Limb (tissue), 2 donors: ENCODE measurements around the gene PMF1.
"Not testable (repeated sequence)": the region's sequence is repeated elsewhere in the genome, so short reads cannot be mapped to it uniquely, and the experiment has no call there.

Experiments
- DNase-seq, 2 donors: peaks; one replicate each; pipeline ENCODE4 v3.0.0-alpha.2; 2016; ENCODE audit errors: extremely low spot score in 2 of 2

PMF1 gene

DNA sequence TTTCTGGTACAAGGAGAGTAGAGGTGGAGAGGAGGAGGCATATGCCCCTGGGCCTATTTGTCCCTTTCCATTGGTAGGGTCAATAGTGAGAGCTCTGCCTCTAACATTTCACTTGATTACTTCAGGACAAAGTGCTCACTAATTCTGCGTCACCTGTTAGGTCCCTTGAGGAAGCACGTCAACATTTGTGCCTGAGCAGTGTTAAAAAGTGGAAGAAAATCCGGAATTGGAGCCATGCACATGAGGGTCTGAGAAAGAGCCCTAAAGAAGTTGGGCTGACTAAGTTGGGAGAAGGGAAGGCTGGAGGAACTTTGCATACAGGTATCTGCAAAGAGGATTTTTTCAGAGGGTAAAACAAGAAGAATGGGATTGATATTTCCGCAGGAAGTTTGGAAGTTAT, 17.0 kb upstream of the PMF1 start:
- DNase-seq, result no peak

DNA sequence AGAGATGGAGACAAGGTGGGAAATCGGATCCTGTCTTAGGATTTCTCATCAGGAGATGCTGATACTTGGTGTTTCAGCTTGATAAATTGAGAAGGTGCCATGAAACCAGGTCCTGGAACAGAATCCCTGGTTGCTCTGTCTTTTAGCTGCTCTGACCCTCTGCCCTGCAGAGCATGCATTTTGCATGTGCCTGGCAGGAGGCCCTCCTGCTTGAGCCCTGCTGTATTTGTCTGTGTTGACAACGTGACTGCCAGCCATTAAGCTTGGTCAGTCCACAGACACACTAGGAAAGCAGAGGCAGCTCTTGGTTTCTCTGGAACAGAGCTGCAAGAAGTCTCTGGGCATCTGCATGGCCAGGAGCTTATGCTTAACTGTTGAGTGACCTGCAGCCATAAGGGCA, 16.4 kb upstream of the PMF1 start:
- no peak for DNase-seq

DNA sequence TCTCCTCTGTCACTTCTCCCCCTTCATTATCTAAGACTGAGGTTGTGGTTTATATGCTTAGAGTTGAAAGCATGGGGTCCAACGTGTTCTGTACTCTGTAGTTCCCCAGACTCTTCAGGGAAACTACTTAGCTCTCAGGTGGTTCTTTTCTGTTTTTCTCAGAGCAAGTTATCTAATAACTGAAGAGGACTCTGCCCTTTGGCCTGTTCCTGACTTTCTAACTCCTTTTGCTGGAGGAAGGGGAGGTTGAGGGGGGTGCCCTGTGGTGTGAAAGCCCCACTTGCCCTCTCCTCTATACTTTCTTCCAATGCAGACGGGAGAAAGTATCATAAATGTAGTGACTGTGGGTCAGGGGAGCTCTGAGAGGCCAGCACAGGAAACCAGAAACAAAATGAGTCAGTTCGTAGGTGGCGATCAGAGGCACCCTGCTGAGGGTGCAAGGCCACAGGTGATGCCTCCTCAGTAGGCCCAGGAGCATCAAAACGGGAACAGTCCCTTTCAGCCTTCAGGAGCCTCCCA, 13.9 kb upstream of the PMF1 start:
- DNase-seq, result no peak

DNA sequence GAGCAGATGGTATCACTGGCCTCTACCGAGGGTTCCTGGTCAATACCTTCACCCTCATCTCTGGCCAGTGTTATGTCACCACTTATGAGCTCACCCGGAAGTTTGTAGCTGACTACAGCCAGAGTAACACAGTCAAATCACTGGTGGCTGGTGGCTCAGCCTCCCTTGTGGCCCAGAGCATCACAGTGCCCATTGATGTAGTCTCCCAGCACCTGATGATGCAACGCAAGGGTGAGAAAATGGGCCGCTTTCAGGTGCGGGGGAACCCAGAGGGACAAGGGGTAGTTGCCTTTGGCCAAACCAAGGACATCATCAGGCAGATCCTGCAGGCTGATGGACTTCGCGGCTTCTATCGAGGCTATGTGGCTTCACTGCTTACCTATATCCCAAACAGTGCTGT, 12.8 kb upstream of the PMF1 start:
- DNase-seq, result no peak

DNA sequence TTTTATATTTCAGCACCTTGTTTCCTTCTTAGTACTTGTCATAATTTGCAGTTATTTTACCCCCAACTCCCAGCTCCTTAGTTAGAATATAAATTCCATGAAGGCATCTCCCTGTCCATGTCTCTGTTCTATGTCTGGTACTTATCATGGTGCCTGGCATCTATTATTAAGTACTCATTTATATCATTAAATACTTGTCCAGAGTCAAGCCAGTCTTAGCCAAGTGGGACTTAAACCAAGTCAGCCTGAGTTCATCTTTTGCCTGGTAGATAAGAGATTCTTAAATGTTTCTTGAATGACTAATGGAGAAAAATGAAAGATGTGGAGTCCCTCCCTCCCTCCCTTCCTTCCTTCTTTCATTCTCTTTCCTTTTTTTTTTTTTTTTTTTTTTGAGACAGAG, 9.5 kb upstream of the PMF1 start:
- DNase-seq, result no peak

DNA sequence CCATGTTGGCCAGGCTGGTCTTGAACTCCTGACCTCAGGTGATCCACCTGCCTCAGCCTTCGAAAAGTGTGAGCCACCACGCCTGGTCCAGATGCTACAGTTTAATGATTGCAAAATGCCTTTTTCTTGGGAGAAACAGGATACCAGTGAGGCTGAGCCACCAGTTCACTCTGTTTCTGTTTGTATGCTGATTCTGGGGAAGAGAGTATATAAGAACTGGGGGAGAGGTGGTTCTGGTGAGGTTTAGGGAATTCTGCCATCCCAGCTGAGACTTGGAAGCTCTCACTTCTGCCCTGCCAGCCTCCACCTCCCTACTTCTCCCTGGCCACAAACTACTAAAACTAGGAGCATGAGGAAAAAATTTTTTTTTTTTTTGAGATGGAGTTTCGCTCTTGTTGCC, 8.1 kb upstream of the PMF1 start:
- no peak for DNase-seq

DNA sequence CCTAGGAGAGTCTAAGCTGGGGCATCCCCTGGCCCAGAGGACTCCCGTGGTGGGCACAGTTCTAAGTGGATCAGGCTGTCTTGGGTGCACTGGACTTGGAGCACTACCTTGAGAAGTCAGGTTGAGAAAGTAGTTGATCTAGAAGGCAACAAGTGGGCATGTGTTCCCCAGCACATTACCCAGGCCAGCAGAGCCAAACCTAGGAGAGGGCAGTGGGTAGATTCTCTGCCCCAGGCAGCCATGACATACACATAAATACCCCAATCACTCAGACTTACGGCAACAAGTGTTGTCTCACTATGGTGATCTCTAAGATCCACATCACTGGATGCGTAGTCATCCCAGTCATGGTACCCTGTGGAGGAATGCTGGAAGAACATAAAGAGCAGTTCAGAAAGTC, 1.6 kb upstream of the PMF1 start:
- no peak for DNase-seq

DNA sequence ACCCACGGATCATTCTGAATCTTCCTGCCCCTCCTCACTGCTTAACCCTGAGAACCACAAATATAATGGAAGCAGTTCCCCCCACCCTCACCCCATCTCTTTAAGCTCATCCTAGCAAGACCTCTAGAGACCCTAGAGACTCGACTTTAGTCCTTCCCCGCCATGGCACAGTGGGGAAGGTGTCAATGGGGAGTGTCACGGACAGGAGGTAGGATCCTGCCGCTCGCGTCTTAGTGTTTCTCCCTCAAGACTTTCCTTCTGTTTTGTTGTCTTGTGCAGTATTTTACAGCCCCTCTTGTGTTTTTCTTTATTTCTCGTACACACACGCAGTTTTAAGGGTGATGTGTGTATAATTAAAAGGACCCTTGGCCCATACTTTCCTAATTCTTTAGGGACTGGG, 677 bp upstream of the PMF1 start:
- DNase-seq, result no peak

DNA sequence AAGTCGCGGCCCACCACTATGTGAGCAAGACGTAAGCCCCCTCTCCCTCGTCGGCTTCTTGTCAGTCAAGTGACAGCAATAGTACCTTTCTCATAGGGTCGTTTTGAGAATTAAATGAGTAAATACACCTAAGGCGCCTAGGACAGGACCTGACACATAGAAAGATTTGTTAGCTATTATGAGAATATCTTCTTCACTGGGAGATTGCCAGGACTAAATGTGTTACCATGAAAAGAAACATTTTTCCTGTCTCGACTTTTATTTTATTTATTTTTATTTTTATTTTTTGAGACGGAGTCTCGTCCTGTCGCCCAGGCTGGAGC, 798 bp downstream of the PMF1 start:
- DNase-seq, result no peak

DNA sequence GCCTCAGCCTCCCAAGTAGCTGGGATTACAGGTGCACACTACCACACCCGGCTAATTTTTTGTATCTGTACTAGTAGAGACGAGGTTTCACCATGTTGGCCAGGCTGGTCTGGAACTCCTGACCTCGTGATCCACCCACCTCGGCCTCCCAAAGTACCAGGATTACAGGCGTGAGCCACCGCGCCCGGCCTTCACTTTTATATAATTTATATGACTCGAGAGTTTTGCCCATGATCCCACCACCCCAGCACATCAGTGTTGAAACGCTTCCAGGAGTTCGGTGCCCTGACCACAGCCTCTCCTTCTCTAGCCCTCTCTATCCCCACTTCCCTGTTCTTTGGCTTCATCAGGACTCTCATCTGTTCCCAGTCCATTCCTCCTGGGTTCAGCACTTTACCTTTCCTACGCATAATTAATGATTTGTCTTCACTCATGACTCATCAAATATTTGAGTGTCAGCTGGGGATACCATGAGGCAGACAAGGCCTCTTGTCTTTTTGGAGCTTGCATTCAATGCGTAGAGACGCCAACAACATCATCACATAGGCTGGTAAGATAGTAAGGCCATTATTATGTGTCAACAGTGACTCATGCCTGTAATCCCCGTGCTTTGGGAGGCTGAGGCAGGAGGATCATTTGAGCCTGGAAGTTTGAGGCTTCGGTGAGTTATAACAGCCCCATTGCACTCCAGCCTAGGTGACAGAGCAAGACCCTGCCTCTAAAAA, 1.4 kb downstream of the PMF1 start:
- DNase-seq, result no peak

DNA sequence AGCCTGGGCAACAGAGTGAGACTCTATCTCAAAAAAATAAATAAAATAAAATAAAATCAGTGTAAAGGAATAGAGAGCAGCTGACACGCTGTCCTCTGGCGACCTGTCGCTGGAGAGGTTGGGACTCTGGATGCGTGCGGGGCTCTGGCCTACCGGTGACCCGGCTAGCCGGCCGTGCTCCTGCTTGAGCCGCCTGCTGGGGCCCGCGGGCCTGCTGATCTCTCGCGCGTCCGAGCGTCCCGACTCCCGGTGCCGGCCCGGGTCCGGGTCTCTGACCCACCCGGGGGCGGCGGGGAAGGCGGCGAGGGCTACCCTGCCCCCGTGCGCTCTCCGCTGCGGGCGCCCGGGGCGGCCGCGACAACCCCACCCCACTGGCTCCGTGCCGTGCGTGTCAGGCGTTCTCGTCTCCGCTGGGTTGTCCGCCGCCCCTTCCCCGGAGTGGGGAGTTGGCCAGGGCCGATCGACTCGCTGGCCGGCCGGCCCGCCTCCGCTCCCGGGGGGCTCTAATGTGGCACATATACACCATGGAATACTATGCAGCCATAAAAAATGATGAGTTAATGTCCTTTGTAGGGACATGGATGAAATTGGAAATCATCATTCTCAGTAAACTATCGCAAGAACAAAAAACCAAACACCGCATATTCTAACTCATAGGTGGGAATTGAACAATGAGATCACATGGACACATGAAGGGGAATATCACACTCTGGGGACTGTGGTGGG, 3.7 kb downstream of the PMF1 start:
- DNase-seq, result not testable (repeated sequence)

DNA sequence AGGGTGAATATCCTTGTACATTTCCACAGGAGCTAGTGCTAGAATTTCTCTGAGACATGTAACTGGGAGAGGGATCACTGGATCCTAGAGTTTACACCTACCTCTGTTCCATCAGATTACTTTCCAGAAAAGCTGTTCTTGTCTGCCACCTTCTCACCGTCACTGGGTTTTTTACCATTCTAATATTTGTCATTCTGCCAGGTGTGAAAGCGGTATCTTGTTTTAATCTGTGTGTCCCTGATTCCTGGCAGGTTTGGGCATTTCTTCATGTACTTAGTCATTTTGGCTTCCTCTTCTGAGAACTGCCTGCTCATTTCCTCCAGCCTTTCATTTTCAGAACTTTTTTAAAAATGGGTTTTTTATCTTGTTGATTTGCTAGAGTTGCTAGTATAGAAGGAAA, 5.1 kb downstream of the PMF1 start:
- DNase-seq, result no peak

DNA sequence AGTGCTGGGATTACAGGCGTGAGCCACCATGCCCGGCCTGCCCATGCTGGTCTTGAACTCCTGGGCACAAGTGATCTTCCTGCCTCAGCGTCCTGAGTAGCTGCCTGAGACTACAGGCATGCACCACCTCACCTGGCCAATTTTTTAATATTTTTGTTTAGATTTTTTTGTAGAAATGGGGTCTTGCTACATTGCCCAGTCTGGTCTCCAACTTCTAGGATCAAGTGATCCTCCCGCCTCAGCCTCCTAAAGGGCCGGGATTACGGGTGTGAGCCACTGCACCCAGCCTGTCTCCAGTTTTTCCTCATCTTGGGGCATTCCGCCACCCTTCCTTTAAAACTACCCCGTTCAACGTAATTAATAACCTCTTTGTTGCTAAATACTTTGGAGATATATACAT, 7.4 kb downstream of the PMF1 start:
- no peak for DNase-seq

DNA sequence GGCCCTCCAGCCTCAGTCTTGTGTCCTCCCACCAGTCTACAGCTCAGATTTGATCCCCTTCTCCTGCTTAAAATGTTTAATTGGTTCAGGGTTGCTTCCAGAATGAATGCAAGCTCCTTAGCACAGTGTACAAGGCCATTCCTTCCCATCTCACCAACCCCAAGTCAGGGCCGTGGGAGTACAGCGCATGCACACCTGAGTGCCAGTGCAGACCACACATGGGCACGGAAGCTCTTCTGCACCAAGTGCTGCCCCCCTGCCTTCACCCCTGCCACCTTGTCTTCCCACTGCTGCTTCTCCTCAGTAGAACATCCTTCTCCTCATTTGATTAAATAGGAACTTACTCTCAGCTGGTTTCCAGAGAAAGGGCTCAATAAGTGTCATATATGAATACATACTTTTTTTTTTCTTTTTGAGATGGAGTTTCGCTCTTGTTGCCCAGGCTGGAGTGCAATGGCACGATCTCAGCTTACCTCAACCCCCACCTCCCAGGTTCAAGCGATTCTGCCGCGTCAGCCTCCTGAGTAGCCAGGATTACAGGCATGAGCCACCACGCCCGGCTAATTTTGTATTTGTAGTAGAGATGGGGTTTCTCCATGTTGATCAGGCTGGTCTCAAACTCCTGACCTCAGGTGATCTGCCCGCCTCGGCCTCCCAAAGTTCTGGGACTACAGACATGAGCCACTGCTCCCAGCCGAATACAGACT, 9.3 kb downstream of the PMF1 start:
- DNase-seq, result no peak

DNA sequence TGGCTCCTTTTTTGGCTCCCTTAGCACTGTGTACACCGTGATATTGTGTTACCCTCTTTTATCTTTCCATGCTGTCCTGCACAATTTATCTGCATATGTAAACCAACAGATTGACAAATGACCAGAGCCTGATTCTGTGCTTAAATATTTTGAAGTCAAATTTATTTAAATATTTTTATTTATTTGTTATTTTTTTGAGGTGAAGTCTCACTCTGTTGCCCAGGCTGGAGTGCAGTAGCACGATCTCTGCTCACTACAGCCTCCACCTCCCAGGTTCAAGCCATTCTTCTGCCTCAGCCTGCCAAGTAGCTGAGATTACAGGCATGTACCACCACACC, 12.8 kb downstream of the PMF1 start:
- no peak for DNase-seq

DNA sequence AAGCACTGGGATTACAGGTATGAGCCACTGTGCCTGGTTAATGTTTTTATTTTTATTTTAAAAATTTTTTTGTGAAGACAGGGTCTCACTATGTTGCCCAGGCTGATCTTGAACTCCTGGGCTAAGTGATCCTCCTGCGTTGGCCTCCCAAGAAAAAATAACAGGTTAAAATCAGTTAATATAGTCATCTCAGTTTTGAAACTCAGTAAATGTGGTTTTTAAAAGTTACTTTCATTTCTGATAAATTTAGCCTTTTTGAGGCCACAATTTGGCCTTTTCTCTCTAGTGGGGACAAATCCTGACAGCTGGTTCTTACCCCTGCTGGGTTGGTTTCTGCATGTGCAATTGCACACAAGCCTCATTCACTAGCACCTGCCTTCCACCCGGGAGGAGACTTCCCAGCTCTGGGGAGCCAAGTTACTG, 13.3 kb downstream of the PMF1 start:
- no peak for DNase-seq

DNA sequence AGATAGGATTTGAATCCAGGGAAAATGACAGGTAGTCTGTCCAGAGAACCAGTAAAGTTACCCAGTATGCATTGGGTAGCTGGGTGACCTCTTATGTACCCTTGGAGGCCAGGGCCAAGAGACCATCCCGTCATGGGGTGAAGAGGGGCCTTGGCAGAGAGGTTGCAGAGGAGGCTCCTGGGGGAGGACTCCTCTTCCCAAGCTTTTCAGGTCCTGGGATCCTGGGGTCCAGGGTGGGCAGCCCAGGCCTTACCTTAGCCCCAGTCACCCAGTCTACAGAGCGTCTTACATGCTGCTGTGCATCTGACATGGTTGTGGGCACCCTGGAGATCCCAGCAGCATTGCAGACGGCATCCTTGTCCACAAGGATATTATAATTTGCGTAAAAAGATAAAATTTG, 14.0 kb downstream of the PMF1 start:
- DNase-seq, result no peak

DNA sequence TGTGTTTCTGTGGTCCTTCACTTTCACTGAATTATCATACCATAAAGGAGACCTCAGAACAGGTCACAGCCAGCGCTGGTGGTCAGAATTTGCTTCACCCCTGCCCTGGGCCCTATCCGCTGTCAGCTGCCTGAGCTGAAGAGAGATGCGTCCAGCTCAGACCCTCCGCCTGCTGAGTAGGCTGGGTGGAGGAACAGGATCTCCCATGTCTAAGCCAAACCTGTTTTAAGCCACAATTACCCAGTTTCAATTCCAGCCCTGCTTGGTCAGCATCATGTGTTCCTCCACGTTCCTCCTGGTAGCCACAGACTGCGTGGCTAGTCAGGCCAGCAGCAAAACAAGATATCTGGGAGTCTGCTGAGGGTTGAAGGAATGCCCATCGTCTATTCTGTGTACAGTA, 15.7 kb downstream of the PMF1 start:
- no peak for DNase-seq

DNA sequence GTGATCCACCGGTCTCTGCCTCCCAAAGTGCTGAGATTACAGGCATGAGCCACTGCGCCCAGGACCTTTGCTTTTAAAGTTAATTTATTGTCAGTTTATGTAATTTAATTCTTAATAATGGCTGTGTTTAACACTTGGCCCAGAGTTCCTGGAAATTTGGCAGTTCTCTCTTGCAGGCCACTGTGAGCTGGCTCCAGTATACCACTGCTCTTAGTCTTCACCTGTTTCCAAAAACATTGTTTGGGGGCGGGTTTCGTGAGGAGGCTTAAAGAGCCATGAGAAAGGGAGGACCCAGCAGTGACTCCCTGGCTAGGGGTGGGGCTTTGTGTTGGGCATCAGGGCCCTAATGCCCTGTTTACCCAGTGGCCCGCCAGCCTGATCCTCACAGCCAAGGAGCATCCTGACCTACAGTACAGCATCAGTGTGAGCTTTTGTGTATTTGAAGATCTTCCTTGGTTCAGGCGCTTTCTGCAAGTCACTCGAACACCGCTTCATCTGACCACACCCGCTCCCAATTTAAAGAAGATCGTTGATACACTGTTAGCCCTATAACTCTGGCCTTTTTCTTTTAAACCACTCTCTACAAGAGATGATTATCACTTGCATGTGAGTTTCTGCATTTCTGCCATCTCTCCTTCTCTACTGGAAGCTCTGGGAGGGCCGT, 17.1 kb downstream of the PMF1 start:
- DNase-seq, result no peak

DNA sequence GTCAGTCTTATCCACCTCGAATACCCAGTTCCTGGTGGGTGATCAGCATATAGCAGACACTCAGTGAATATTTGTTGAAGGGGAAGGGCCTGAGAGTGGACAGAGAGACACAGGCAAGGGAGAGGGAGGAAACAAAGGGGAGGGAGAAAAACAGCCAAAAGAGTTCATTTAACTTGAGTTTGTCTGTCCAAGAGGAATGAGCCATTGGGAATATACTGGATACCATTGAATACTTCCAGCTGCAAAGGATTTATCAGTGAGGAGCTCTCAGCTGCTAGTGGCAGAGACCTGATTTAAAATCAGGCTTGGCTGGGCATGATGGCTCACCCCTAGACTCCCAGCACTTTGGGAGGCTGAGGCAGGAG, 17.6 kb downstream of the PMF1 start:
- no peak for DNase-seq

DNA sequence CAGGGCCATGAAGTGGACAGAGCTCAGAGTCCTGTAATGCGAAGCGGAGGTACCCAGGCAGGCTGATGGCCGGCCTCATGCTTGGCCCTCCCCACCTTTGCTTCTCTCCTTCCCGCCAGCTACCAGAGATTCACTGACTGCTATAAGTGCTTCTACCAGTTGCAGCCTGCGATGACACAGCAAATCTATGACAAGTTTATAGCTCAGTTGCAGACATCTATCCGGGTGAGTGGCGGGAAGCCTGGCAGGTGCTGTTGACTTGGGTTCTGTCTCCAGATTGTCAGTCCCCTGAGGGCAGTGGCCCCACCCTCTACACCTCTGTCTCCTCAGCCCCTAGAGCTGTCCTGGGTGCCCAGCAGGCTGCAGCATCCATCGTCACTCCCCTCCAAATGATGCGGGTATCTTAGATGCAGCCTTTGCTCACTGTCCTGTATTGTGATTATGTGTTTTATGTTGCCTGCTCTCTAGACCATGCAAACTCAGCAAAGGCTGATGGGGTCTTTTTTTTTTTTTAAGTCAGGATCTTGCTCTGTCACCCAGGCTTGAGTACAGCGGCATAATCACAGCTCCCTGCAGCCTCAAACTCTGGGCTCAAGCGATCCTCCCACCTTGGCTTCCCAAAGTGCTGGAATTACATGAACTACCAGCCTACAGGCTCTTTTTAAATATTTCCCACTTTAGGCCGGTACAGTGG, 19.5 kb downstream of the PMF1 start:
- DNase-seq, result no peak
